Measurements from ENCODE around the gene MAP2K3. TPM values are rescaled to one million over a fixed set of nuclear protein-coding genes. Genes with fewer than 3 reads are reported as not detected.

MAP2K3 gene
- polyA plus RNA-seq, 4 donors, result 48.5 to 98.2 (median 73.7) TPM

DNA sequence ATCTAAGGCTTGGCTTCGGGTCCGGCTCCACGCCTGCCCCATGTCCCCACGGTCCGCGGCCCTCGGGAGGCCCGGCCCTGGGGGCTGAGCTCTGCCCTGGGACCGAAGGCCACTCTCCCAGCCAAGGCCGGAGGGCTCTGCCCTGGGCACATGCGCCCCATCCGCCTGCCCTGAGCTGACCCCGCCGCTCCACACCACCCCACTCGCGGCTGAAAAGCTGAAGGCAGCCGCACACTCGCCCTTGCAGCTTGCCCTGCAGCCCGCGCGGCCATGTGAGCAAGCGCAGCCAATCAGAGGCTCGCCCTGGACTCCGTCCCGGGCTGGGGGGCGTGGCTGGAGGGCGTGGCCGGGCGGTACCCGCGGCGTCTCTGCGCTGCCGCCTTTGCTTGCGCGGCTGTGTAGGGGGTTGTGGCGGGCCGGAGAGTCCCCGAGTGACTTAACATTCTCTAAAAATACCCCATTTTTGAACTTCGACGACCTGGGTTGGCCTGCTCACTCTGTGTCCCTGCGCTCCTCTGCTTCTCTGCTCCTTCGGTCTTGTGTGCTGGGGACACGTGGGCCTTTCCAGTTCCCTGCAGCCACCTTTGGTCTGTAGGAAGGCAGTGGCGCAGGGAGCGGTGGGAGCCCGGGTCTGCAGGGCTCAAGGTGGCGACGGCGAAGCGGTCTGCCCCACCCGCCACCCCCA is 8.8 kb upstream of the MAP2K3 start:
- H3K27ac ChIP-seq (ENCODE audit: low read depth in 1 of 3, low read length in 2 of 3), result peak overlapping the region in 2 of 3 donors; percentile 26 to 68
- DNase-seq, result peak; percentile 91 to 95
- no peaks in the 10 kb centered on the region for H3K36me3 ChIP-seq (ENCODE audit: control insufficient read depth in 3 of 3, insufficient read depth in 2 of 3, low read depth in 1 of 3, low read length in 3 of 3)
- H3K4me1 ChIP-seq (ENCODE audit: control insufficient read depth in 3 of 3, insufficient read depth in 2 of 3, low read depth in 1 of 3, low read length in 2 of 3), result peaks cover 2 to 19% (median 3%) of the 10 kb centered on the region in 3 donors
- H3K27me3 ChIP-seq (ENCODE audit: control insufficient read depth in 3 of 3, insufficient read depth in 3 of 3, low read length in 3 of 3), result no peaks in the 10 kb centered on the region
- H3K4me3 ChIP-seq (ENCODE audit: low read depth in 1 of 3, low read length in 3 of 3), result peak overlapping the region; percentile 46 to 52 (median 51)
- 0% methylated on average over 45 to 52 of the region's 52 CpGs for WGBS, 3 donors
- FAIRE-seq, result no peak
- H3K9me3 ChIP-seq (ENCODE audit: control insufficient read depth in 2 of 2, insufficient read depth in 1 of 2, low read depth in 1 of 2, low read length in 1 of 2), result no peaks in the 10 kb centered on the region

DNA sequence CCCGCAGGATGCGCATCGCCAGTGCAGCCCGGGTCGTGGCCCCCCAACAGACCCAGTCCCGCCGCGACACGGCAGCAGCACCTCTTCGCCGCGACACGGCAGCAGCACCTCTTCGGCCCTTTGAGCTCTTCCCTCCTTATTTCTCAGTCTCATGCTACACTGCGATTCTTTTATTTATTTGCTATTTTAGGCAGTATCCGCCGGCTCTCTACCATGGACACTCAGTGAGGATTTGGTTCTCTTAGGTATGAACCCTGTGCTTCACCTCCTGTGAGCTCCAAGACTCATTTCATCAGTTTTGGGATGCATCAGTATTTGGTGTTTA is 8.3 kb upstream of the MAP2K3 start:
- no peaks in the 10 kb centered on the region for H3K27me3 ChIP-seq (ENCODE audit: control insufficient read depth in 3 of 3, insufficient read depth in 3 of 3, low read length in 3 of 3)
- FAIRE-seq (no peak), DNase-seq (no peak)
- H3K9me3 ChIP-seq (ENCODE audit: control insufficient read depth in 2 of 2, insufficient read depth in 1 of 2, low read depth in 1 of 2, low read length in 1 of 2), result no peaks in the 10 kb centered on the region
- 7 to 18% (median 10%) methylated on average over 17 of the region's 17 CpGs for WGBS, 3 donors
- H3K4me3 ChIP-seq (ENCODE audit: low read depth in 1 of 3, low read length in 3 of 3), result peak overlapping the region; percentile 8 to 52 (median 51)
- no peak overlapping the region for H3K27ac ChIP-seq (ENCODE audit: low read depth in 1 of 3, low read length in 2 of 3)
- peaks cover 2 to 19% (median 3%) of the 10 kb centered on the region in 3 donors for H3K4me1 ChIP-seq (ENCODE audit: control insufficient read depth in 3 of 3, insufficient read depth in 2 of 3, low read depth in 1 of 3, low read length in 2 of 3)
- H3K36me3 ChIP-seq (ENCODE audit: control insufficient read depth in 3 of 3, insufficient read depth in 2 of 3, low read depth in 1 of 3, low read length in 3 of 3), result no peaks in the 10 kb centered on the region

- Histone ChIP-seq H3K27ac (ENCODE audit: low read depth in 1 of 3, low read length in 2 of 3) (no peak overlapping the region), H3K36me3 (ENCODE audit: control insufficient read depth in 3 of 3, insufficient read depth in 2 of 3, low read depth in 1 of 3, low read length in 3 of 3) (no peaks in the 10 kb centered on the region), H3K4me1 (ENCODE audit: control insufficient read depth in 3 of 3, insufficient read depth in 2 of 3, low read depth in 1 of 3, low read length in 2 of 3) (peaks cover 2 to 19% (median 3%) of the 10 kb centered on the region in 3 donors), H3K27me3 (ENCODE audit: control insufficient read depth in 3 of 3, insufficient read depth in 3 of 3, low read length in 3 of 3) (no peaks in the 10 kb centered on the region), H3K9me3 (ENCODE audit: control insufficient read depth in 2 of 2, insufficient read depth in 1 of 2, low read depth in 1 of 2, low read length in 1 of 2) (no peaks in the 10 kb centered on the region), H3K4me3 (ENCODE audit: low read depth in 1 of 3, low read length in 3 of 3) (no peak overlapping the region)
- DNase-seq (no peak), FAIRE-seq (no peak)
- WGBS, 3 donors, result 94 to 97% (median 97%) methylated on average over 3 of the region's 3 CpGs
These were observed 7.2 kb upstream of the MAP2K3 start for GRCh38 chr17:21277332-21277731.

DNA sequence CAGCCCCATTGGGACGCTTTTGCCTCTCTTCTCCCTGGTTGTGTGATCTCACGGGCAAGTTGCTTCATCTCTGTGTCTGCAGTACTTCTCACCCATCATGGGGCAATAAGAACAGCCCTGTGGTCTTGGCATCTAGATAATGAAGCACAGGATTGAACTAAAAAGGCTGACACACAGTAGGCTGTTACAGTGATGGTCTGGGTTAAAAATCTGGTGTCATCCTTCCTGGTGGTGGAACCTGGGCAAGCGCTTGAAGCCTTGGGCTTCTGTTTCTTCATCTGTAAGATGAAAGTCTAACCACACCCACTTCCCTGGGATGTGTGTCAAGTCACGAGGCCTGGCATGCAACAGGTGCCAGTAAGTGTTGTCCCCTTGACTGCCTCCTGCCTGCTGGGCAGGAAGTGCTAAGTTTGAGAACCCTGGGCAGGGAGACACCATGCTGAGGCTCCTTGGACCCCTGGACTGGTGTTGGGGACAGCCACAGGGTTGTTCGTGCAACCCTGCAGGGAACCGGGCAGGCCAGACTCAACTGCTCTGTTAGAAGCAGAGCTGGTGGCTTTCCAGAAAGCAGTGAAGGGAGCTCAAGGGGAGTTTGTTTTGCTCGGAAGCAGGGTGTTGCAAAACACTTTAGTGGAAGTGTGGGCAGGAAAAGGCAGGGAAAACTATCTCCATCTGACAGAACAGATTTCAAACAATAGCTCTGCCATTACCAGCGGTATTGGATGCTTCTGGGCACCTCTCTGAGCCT is 5.9 kb upstream of the MAP2K3 start:
- peak; percentile 86 to 97 for DNase-seq
- H3K4me3 ChIP-seq (ENCODE audit: low read depth in 1 of 3, low read length in 3 of 3), result no peak overlapping the region
- no peaks in the 10 kb centered on the region for H3K36me3 ChIP-seq (ENCODE audit: control insufficient read depth in 3 of 3, insufficient read depth in 2 of 3, low read depth in 1 of 3, low read length in 3 of 3)
- peaks cover 0 to 6% (median 0%) of the 10 kb centered on the region in 3 donors for H3K27me3 ChIP-seq (ENCODE audit: control insufficient read depth in 3 of 3, insufficient read depth in 3 of 3, low read length in 3 of 3)
- peak overlapping the region in 2 of 3 donors; percentile 8 to 74 for H3K27ac ChIP-seq (ENCODE audit: low read depth in 1 of 3, low read length in 2 of 3)
- FAIRE-seq, result no peak
- peaks cover 2 to 23% (median 3%) of the 10 kb centered on the region in 3 donors for H3K4me1 ChIP-seq (ENCODE audit: control insufficient read depth in 3 of 3, insufficient read depth in 2 of 3, low read depth in 1 of 3, low read length in 2 of 3)
- 29 to 56% (median 47%) methylated on average over 8 of the region's 8 CpGs for WGBS, 3 donors
- no peaks in the 10 kb centered on the region for H3K9me3 ChIP-seq (ENCODE audit: control insufficient read depth in 2 of 2, insufficient read depth in 1 of 2, low read depth in 1 of 2, low read length in 1 of 2)

DNA sequence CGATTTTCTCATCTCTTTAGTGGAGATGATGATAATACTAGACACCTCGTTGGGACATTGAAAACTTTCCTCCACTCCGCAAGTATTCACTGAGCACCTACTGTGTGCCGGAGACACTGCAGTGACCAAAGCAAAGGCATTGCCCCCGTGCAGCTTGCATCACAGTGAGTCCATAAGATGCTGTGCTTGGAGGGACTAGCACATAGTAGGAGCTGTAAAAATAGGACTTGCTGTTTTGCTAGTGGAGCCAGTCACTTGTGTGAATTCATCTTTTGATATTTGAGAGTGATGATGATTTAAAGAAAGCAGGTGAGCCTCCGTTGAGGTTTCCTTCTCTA is 5.3 kb upstream of the MAP2K3 start:
- 73 to 84% (median 75%) methylated on average over 6 of the region's 6 CpGs for WGBS, 3 donors
- Histone ChIP-seq H3K27ac (ENCODE audit: low read depth in 1 of 3, low read length in 2 of 3) (no peak overlapping the region), H3K4me1 (ENCODE audit: control insufficient read depth in 3 of 3, insufficient read depth in 2 of 3, low read depth in 1 of 3, low read length in 2 of 3) (peaks cover 2 to 23% (median 3%) of the 10 kb centered on the region in 3 donors), H3K27me3 (ENCODE audit: control insufficient read depth in 3 of 3, insufficient read depth in 3 of 3, low read length in 3 of 3) (peaks cover 0 to 6% (median 0%) of the 10 kb centered on the region in 3 donors), H3K4me3 (ENCODE audit: low read depth in 1 of 3, low read length in 3 of 3) (no peak overlapping the region), H3K36me3 (ENCODE audit: control insufficient read depth in 3 of 3, insufficient read depth in 2 of 3, low read depth in 1 of 3, low read length in 3 of 3) (no peaks in the 10 kb centered on the region), H3K9me3 (ENCODE audit: control insufficient read depth in 2 of 2, insufficient read depth in 1 of 2, low read depth in 1 of 2, low read length in 1 of 2) (no peaks in the 10 kb centered on the region)
- no peak for FAIRE-seq
- no peak for DNase-seq

DNA sequence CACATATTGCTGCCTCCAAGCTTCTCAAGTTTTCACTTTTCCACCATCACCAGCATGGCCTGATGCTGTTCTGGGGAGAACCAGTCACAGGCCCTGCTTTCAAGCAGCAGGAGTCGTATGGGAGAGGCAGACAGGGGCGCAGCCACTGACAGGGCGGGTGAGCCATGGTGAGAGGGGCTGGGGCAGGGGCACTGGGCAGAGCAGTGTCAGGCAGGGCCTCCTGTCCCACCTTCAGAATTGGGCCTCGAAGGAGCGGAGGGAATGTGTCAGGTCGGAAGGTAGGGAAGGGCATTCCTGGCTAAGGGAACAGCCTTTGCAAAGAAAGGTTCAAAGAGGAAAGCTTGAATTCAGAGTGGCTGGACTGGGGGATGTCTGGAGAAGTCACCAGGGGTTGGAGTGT is 4.9 kb upstream of the MAP2K3 start:
- Histone ChIP-seq H3K36me3 (ENCODE audit: control insufficient read depth in 3 of 3, insufficient read depth in 2 of 3, low read depth in 1 of 3, low read length in 3 of 3) (no peaks in the 10 kb centered on the region), H3K4me1 (ENCODE audit: control insufficient read depth in 3 of 3, insufficient read depth in 2 of 3, low read depth in 1 of 3, low read length in 2 of 3) (peaks cover 2 to 23% (median 3%) of the 10 kb centered on the region in 3 donors), H3K4me3 (ENCODE audit: low read depth in 1 of 3, low read length in 3 of 3) (no peak overlapping the region), H3K9me3 (ENCODE audit: control insufficient read depth in 2 of 2, insufficient read depth in 1 of 2, low read depth in 1 of 2, low read length in 1 of 2) (no peaks in the 10 kb centered on the region), H3K27me3 (ENCODE audit: control insufficient read depth in 3 of 3, insufficient read depth in 3 of 3, low read length in 3 of 3) (peaks cover 0 to 6% (median 0%) of the 10 kb centered on the region in 3 donors), H3K27ac (ENCODE audit: low read depth in 1 of 3, low read length in 2 of 3) (no peak overlapping the region)
- no peak for FAIRE-seq
- 73 to 81% (median 77%) methylated on average over 6 of the region's 6 CpGs for WGBS, 3 donors
- DNase-seq, result no peak

- FAIRE-seq, result no peak
These were observed 4.4 kb upstream of the MAP2K3 start for GRCh38 chr17:21280081-21280518.

GRCh38 chr17:21282231-21282630 is 2.3 kb upstream of the MAP2K3 start:
- FAIRE-seq (no peak), DNase-seq (no peak)
- no peaks in the 10 kb centered on the region for H3K36me3 ChIP-seq (ENCODE audit: control insufficient read depth in 3 of 3, insufficient read depth in 2 of 3, low read depth in 1 of 3, low read length in 3 of 3)
- no peaks in the 10 kb centered on the region for H3K9me3 ChIP-seq (ENCODE audit: control insufficient read depth in 2 of 2, insufficient read depth in 1 of 2, low read depth in 1 of 2, low read length in 1 of 2)
- WGBS, 3 donors, result 44 to 59% (median 55%) methylated on average over 5 of the region's 5 CpGs
- H3K27me3 ChIP-seq (ENCODE audit: control insufficient read depth in 3 of 3, insufficient read depth in 3 of 3, low read length in 3 of 3), result peaks cover 0 to 6% (median 0%) of the 10 kb centered on the region in 3 donors
- peaks cover 4 to 26% (median 6%) of the 10 kb centered on the region in 3 donors for H3K4me1 ChIP-seq (ENCODE audit: control insufficient read depth in 3 of 3, insufficient read depth in 2 of 3, low read depth in 1 of 3, low read length in 2 of 3)
- no peak overlapping the region for H3K4me3 ChIP-seq (ENCODE audit: low read depth in 1 of 3, low read length in 3 of 3)
- peak overlapping the region in 1 of 3 donors; percentile 57 for H3K27ac ChIP-seq (ENCODE audit: low read depth in 1 of 3, low read length in 2 of 3)

More at GRCh38 chr17:21280081-21280518, 4.4 kb upstream of the MAP2K3 start:
- H3K9me3 ChIP-seq (ENCODE audit: control insufficient read depth in 2 of 2, insufficient read depth in 1 of 2, low read depth in 1 of 2, low read length in 1 of 2), result no peaks in the 10 kb centered on the region
- H3K4me3 ChIP-seq (ENCODE audit: low read depth in 1 of 3, low read length in 3 of 3), result no peak overlapping the region
- WGBS, 3 donors, result 26 to 28% (median 26%) methylated on average over 8 to 10 of the region's 10 CpGs
- DNase-seq, result peak; percentile 84 to 88
- H3K4me1 ChIP-seq (ENCODE audit: control insufficient read depth in 3 of 3, insufficient read depth in 2 of 3, low read depth in 1 of 3, low read length in 2 of 3), result peaks cover 2 to 21% (median 2%) of the 10 kb centered on the region in 3 donors
- no peaks in the 10 kb centered on the region for H3K36me3 ChIP-seq (ENCODE audit: control insufficient read depth in 3 of 3, insufficient read depth in 2 of 3, low read depth in 1 of 3, low read length in 3 of 3)
- H3K27me3 ChIP-seq (ENCODE audit: control insufficient read depth in 3 of 3, insufficient read depth in 3 of 3, low read length in 3 of 3), result peaks cover 0 to 6% (median 0%) of the 10 kb centered on the region in 3 donors
- H3K27ac ChIP-seq (ENCODE audit: low read depth in 1 of 3, low read length in 2 of 3), result no peak overlapping the region

Measured in small intestine (tissue), 7 donors.